HepG2 (cell line): ENCODE data around the gene COL27A1. TPM values are rescaled to one million over a fixed set of nuclear protein-coding genes. Genes with fewer than 3 reads are reported as not detected.
A peak's percentile ranks its signal among the peaks of the same experiment; 100 is the strongest.

Source experiments
- ATAD3A ChIP-seq: sonication (generic); formaldehyde crosslinking; IDR thresholded peaks from 2 replicates; pipeline ENCODE4 v1.4.0; 2020; ENCODE audit warnings: missing genetic modification reagents
- DNMT1 ChIP-seq: sonication (generic); formaldehyde crosslinking; IDR thresholded peaks from 2 replicates; pipeline ENCODE4 v1.5.1; 2020; ENCODE audit warnings: mild to moderate bottlenecking, missing genetic modification reagents
- FUBP1 ChIP-seq: sonication (generic); formaldehyde crosslinking; IDR thresholded peaks from 2 replicates; pipeline ENCODE4 v1.5.1; 2020; ENCODE audit warnings: missing genetic modification reagents, mild to moderate bottlenecking, borderline replicate concordance
- GMEB2 ChIP-seq: IDR thresholded peaks from 2 replicates; pipeline ENCODE4 v1.6.1; 2016; ENCODE audit warnings: missing biosample characterization, missing genetic modification reagents, low read depth
- GPN1 ChIP-seq: sonication (generic); formaldehyde crosslinking; IDR thresholded peaks from 2 replicates; pipeline ENCODE4 v1.5.1; 2020; ENCODE audit warnings: missing genetic modification reagents, borderline replicate concordance
- MAX ChIP-seq: IDR thresholded peaks from 2 replicates; pipeline ENCODE4 v1.6.1; 2012; ENCODE audit warnings: inconsistent platforms
- NFE2 ChIP-seq: sonication (generic); formaldehyde crosslinking; IDR thresholded peaks from 2 replicates; pipeline ENCODE4 v1.4.0; 2020; ENCODE audit warnings: missing genetic modification reagents
- NKX3-1 ChIP-seq: sonication (generic); formaldehyde crosslinking; IDR thresholded peaks from 2 replicates; pipeline ENCODE4 v1.5.0; 2020; ENCODE audit warnings: missing genetic modification reagents
- PAF1 ChIP-seq: IDR thresholded peaks from 2 replicates; pipeline ENCODE4 v1.6.1; 2016; ENCODE audit warnings: missing genetic modification reagents, missing compliant biosample characterization
- REST ChIP-seq, 2 experiments: IDR thresholded peaks; 2 replicates each; pipeline ENCODE4 v1.6.1; 2011 to 2012; ENCODE audit warnings: low read length in 2 of 2, borderline replicate concordance in 1 of 2, low read depth in 1 of 2, mild to moderate bottlenecking in 1 of 2, moderate library complexity in 1 of 2
- SOX6 ChIP-seq, 2 experiments: fragments of 450-650 bp in 1 of 2; sonication (generic) in 1 of 2; formaldehyde crosslinking in 1 of 2; IDR thresholded peaks; 2 replicates each; pipeline versions ENCODE4 v1.4.0 to v1.6.1; 2017 to 2020; ENCODE audit warnings: antibody characterized with exemption in 1 of 2, mild to moderate bottlenecking in 1 of 2, missing genetic modification reagents in 1 of 2
- TEF ChIP-seq: sonication (generic); formaldehyde crosslinking; IDR thresholded peaks from 2 replicates; pipeline ENCODE4 v1.5.0; 2020; ENCODE audit warnings: missing genetic modification reagents
- ZBTB43 ChIP-seq: sonication (generic); formaldehyde crosslinking; conservative IDR thresholded peaks from 2 replicates; pipeline ENCODE4 v1.4.0; 2020; ENCODE audit warnings: missing genetic modification reagents
- ZBTB7B ChIP-seq: sonication (generic); formaldehyde crosslinking; IDR thresholded peaks from 2 replicates; pipeline ENCODE4 v1.4.0; 2020; ENCODE audit warnings: missing genetic modification reagents
- ZNF446 ChIP-seq: sonication (generic); formaldehyde crosslinking; IDR thresholded peaks from 2 replicates; pipeline ENCODE4 v1.5.0; 2020; ENCODE audit warnings: mild to moderate bottlenecking, missing genetic modification reagents
- ZNF580 ChIP-seq: IDR thresholded peaks from 2 replicates; pipeline ENCODE4 v1.6.1; 2016; ENCODE audit warnings: low read depth, borderline replicate concordance
- ZNF616 ChIP-seq: sonication (generic); formaldehyde crosslinking; IDR thresholded peaks from 2 replicates; pipeline ENCODE4 v1.5.0; 2020; ENCODE audit warnings: low read depth, mild to moderate bottlenecking, missing genetic modification reagents
- ZNF660 ChIP-seq: sonication (generic); formaldehyde crosslinking; IDR thresholded peaks from 2 replicates; pipeline ENCODE4 v1.5.1; 2020; ENCODE audit warnings: mild to moderate bottlenecking, low read depth, missing genetic modification reagents, borderline replicate concordance
- polyA plus RNA-seq, 8 experiments: library from polyadenylated mRNA; depleted of rRNA in 3 of 8; stranded (reverse) in 7 of 8; unstranded in 1 of 8; fragments of >200 nt; fragmentation: Illumina TruSeq in 4 of 8; extraction: Trizol in 4 of 8; gene quantifications; 2 replicates each; pipeline versions ENCODE4 v1.2.1 to v1.2.3, GENCODE V29; 2011 to 2016; ENCODE audit warnings: low read depth in 4 of 8, missing spikeins in 1 of 8, mixed read lengths in 1 of 8; ENCODE audit not compliant: insufficient read depth in 1 of 8
- total RNA-seq, 5 experiments: library from RNA; depleted of rRNA; stranded (reverse); fragments of >200 nt; fragmentation: Illumina TruSeq; extraction: Trizol; gene quantifications; 2 replicates each; pipeline ENCODE4 v1.2.3, GENCODE V29; 2016; ENCODE audit warnings: low read depth in 1 of 5

The COL27A1 gene
- total and polyA plus RNA-seq, 2 of the 13 experiments (the other 11 are each of a cell fraction or from before 2014, with no cell fraction given) = 71.3 to 89.1 TPM

GRCh38 chr9:114123031-114123977 is 32.0 kb upstream of the COL27A1 start (continued):
- TF ChIP-seq DNMT1 (CRISPR knock-in tag) = no peak
- TF ChIP-seq ZNF660 (CRISPR knock-in tag) = no peak
- no peak for TF ChIP-seq GPN1
- TF ChIP-seq GMEB2 (CRISPR knock-in tag) = no peak
- no peak for TF ChIP-seq PAF1 (CRISPR knock-in tag)
- no peak for TF ChIP-seq SOX6 (IDR thresholded peaks at IDR 0.05)
- TF ChIP-seq SOX6 (CRISPR knock-in tag; IDR thresholded peaks at IDR 0.05) = peak; percentile 81
- TF ChIP-seq ZNF580 (CRISPR knock-in tag) = no peak
- TF ChIP-seq ZBTB43 (CRISPR knock-in tag) = peak; percentile 75; the same call in 1 of the 2 replicates
- TF ChIP-seq MAX = no peak
- TF ChIP-seq ATAD3A (CRISPR knock-in tag) = no peak
- TF ChIP-seq ZNF616 (CRISPR knock-in tag) = no peak
- no peak for TF ChIP-seq TEF (CRISPR knock-in tag)
- no peak for TF ChIP-seq REST (IDR thresholded peaks at IDR 0.05; ENCODE audit: borderline replicate concordance in 1 of 2, low read depth in 1 of 2, low read length in 2 of 2)
- TF ChIP-seq FUBP1 (CRISPR knock-in tag) = no peak
- peak; percentile 89 for TF ChIP-seq ZBTB7B
- TF ChIP-seq ZNF446 (CRISPR knock-in tag) = no peak
- TF ChIP-seq NKX3-1 = no peak
- TF ChIP-seq NFE2 (CRISPR knock-in tag) = no peak
